HG03439 (cell line): ENCODE data around the gene CREB5.

Source experiments
- ATAC-seq: cut with Tn5 transposase; IDR thresholded peaks from one replicate; pipeline ENCODE4 v1.9.1; 2021; ENCODE audit warnings: mild to moderate bottlenecking, moderate library complexity; ENCODE audit not compliant: unreplicated experiment

The CREB5 gene

DNA sequence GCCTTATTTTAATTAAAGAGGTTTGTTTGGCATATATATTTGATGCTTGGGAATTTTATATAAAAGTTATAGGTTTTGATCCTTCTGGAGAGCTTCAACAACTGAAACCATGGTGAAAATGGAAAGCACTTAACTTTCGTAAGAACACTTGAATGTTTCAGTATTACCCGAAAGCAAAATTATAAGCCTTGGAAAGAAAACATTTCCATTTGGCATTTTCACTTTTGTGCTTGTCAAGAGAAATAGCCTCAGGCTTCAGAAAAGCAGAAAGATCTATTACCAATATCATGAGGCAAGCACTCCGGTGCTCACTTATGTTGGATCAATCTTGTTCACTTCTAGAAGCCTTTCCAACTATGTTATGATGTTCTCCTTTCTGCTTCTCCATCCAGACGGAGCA, 289.9 kb downstream of the CREB5 start:
- ATAC-seq, result no peak

DNA sequence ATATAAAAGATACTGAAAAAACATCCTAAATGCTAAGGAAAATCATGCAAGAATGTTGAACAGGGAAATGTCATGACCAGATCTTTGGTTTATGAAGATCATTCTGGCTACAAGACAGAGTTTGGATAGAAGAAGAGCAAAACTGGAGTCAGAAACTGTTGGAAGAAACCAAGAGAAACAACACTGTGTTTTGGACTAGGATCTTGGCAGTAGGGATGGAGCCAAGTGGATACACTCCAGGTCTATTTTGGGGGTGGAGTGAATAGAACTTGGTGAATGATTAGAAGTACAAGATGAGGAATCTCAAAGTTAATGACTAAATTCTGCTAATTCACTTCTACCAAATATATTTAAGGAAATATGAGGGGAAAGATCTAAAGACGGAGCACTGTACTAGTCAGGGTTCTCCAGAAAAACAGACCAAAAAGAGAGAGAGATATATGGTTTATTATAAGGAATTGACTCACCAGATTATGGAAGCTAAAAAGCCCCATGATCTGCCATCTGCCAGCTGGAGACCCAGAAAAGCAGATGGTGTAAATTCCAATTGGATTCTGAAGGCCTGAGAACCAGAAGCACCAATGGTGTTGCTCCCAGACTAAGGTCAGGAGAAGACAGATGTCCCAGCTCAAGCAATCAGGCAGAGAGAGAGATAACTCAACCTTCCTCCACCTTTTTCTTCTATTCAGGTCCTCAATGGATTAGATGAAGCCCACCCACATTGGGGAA, 290.9 kb downstream of the CREB5 start:
- ATAC-seq, result no peak

- ATAC-seq, result no peak
Measured at GRCh38 chr7:28704706-28705105, 292.4 kb downstream of the CREB5 start.

DNA sequence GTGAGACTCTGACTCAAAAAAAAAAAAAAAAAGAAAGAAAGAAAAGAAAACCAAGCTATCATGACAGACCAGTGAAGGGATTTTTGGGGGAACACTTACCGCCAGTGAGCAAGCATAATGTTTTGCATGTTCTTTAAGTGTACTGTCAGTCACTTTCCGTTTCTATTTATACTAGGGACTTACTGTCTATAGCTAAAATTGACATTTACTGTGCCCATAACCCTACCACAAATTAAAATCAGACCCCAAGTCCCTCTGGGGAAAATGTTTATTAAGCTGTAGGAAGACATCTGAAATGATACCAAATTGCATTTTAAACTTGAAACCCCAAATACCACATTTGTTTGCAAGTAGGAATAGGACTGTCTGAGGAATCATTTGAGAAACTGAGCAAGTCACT, 293.0 kb downstream of the CREB5 start:
- peak; percentile 95 for ATAC-seq

- no peak for ATAC-seq
Measured at GRCh38 chr7:28706584-28706983, 294.3 kb downstream of the CREB5 start.

DNA sequence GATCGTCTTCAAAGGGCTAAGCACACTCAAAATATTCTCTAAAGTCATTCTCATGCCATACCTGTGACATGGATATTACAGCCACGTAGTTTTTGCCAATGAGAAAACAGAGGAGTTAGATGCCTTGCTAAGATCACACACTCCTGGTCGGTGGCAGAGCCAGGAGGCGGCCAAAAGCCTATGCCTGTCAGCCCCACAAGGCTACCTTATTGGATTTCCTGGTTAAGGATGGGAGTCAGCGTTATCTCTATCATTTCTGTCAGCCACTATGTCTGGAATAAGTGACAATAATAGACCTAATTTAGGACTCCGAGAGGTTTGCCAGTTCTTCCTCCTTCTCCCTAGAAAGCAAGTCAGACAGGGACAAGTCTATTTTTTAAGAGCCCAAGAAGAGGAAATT, 295.0 kb downstream of the CREB5 start:
- no peak for ATAC-seq

DNA sequence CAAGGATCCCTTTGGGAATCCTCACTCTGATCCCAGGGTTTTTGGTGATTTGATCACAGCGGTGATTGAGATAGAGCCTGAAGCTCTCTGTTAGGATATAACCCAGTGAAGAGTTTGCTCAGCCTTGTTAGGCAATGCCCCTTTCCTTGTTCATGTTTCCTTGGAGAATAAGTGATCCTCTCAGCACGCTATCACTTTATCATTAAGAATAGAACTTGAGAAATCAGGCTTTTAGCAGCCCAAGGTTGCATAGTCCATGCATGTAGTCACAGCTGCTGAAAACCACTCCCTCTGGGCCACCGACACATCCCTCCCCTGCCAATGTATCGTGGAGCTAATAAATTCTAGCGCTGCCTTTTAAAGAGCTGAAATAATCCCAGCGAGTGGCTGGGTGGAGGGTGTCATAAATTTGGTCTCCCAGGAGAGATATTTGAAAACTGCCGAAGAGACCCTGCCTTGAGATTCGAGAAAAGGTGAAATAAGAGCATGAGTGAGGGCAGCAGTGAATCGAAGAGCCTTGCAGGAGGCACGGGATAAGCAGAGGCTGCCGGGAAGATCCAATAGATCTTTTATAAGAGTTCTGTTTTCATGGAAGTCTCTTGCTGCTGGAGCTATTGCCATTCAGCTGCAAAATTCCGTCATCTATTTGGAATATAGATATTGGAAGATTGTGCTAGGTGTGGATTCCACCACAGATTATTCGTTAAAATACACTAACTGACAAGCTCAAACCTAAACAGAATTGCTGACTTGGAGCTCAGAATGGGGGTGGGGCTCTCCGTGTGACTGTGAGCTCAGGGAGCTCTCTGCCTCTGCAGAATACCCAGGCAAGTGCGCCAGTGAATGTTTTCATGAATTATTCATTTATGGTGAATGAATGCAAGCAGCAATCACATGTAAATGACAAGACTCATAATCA, 296.0 kb downstream of the CREB5 start:
- no peak for ATAC-seq

DNA sequence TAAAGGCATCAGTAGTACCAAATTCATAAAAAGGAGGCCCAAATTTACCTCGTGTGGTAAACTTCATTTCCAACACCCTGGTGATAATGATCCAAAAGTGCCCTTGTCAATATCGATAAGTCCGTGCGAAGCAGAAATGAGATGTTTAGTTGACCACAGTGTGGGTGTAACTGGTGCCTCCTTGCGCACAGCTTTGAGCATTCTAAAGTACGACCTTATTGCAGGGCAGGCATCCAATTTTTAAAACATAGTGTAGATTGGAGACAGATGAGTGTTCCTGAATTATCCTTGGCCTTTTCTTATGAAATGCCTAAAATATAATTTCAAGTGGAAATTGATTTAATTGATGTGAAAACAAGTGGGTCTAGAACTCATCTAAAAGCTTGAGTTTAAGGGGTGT, 297.4 kb downstream of the CREB5 start:
- no peak for ATAC-seq

- no peak for ATAC-seq
Measured at GRCh38 chr7:28711114-28711513, 298.8 kb downstream of the CREB5 start.

GRCh38 chr7:28714459-28715120, 302.3 kb downstream of the CREB5 start:
- no peak for ATAC-seq

- no peak for ATAC-seq
Measured at GRCh38 chr7:28717445-28718054, 305.2 kb downstream of the CREB5 start.

- ATAC-seq, result no peak
Measured at GRCh38 chr7:28718055-28718481, 305.8 kb downstream of the CREB5 start.

DNA sequence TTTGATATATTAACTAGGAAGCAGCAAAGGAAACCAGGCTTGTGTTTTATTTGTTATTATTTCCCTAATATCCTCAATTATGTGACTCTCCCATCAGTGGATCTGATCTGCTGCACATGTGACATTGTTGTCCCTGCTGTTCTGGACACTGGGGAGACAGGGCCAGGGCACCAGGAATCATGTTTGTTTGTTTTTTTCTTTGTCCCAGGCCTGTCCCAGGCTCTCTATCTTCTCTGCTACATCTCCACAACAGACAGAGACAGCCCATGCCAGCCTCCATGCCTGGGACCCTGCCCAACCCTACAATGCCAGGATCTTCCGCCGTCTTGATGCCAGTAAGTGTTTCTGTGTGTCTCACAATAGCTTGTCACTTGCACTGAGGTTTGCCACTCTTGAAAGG, 306.2 kb downstream of the CREB5 start:
- ATAC-seq, result no peak

- ATAC-seq, result no peak
Measured at GRCh38 chr7:28722684-28723083, 310.4 kb downstream of the CREB5 start.

DNA sequence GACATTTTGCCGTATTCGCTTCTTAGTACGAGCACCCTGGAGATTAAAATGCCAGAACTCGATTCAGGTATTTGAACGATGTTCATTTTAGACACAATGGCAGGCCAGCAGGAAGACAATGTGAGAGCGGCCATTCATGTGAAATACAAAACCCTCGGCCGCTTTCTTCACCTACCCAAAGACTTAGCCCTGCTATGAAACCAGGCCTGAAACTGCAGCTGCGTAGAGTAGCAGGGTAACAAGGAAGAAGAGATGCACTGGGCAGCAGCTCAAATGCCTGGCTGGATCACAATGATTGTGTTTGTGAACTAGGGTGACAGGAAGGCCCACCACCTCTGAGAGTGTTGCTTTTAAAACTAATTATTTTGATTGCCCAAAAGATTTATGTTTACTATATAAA, 311.0 kb downstream of the CREB5 start:
- ATAC-seq, result no peak

DNA sequence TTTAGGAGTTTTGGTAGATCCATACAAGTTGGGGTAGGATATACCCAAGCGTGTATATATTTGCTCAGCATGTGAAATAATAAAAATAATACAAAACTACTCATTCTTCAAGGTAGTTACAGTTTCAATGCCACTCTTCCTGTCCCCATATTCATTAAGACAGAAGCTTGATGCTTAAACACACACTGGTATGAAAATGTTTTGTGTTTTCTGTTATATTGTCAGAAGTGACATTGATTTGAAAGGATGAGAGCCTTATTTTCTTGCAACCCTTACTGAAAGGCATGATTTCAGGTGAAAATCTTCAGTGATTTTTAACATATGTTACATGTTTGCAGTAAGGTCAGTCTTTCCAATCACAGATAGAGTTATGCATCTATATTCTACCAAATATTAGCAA, 312.2 kb downstream of the CREB5 start:
- no peak for ATAC-seq

GRCh38 chr7:28725045-28725642, 312.8 kb downstream of the CREB5 start:
- no peak for ATAC-seq

GRCh38 chr7:28725911-28726310, 313.6 kb downstream of the CREB5 start:
- ATAC-seq, result no peak

GRCh38 chr7:28726555-28726954, 314.2 kb downstream of the CREB5 start:
- ATAC-seq, result no peak

GRCh38 chr7:28729281-28729680, 317.0 kb downstream of the CREB5 start:
- ATAC-seq, result no peak

- no peak for ATAC-seq
Measured at GRCh38 chr7:28729727-28730126, 317.4 kb downstream of the CREB5 start.
